K562 (cell line): ENCODE results near the gene NRM. TPM values are rescaled to one million over a fixed set of nuclear protein-coding genes. Genes with fewer than 3 reads are reported as not detected.

Source experiments
- ATAC-seq: fragments of 200-7000 bp; cut with Tn5 transposase; 3 replicates; pipeline ENCODE4 v1.9.1; 2020; ENCODE audit warnings: moderate library complexity
- BruUV-seq: library from RNA; stranded (reverse); fragments of 400-500 nt; replicated peaks from 2 replicates; lab custom pipeline; 2021; lab: Mats Ljungman, UMichigan
- CTCF ChIA-PET: fragments of 300-600 bp; formaldehyde crosslinking; extraction: SDS; loops from one replicate; lab custom pipeline; 2021; ENCODE audit warnings: low intra/inter-chr PET ratio; lab: Yijun Ruan, JAX
- POLR2A ChIA-PET: fragments of 300-600, 350-650 bp; sonication (Branson Sonifier 250); formaldehyde crosslinking; extraction: SDS; loops from one replicate; lab custom pipeline; 2021; ENCODE audit warnings: antibody characterized with exemption, inconsistent platforms; lab: Yijun Ruan, JAX
- DNase-seq, 4 experiments: peaks; one replicate each; pipeline versions ENCODE4 v3.0.0 to v3.0.0-alpha.2; 2011 to 2018; ENCODE audit warnings: low spot score in 3 of 4, mixed read lengths in 3 of 4; ENCODE audit errors: extremely low read depth in 1 of 4
- FAIRE-seq: peaks from 2 replicates; lab custom pipeline; 2011; peaks lifted over from hg19 to GRCh38; lab: Jason Lieb, UNC
- H2AFZ ChIP-seq: 2 replicates; pipeline ENCODE4 v1.6.0; 2011; ENCODE audit warnings: low read depth, low read length, control low read depth, inconsistent platforms
- H3K27ac ChIP-seq: fragments of 200-600 bp; 3 replicates; pipeline ENCODE4 v1.8.0; 2011; ENCODE audit warnings: low read depth, mild to moderate bottlenecking, control low read depth, inconsistent platforms, low read length, moderate library complexity, mixed read lengths; ENCODE audit errors: extremely low read depth
- H3K27me3 ChIP-seq, 2 experiments: fragments of 300-600 bp in 1 of 2; 2 replicates in 1 of 2; 3 replicates in 1 of 2; pipeline versions ENCODE4 v1.6.0 to v1.8.0; 2011; ENCODE audit warnings: inconsistent platforms in 2 of 2, low read length in 2 of 2, mild to moderate bottlenecking in 1 of 2, mixed read lengths in 1 of 2, moderate library complexity in 1 of 2; ENCODE audit not compliant: control insufficient read depth in 2 of 2, insufficient read depth in 2 of 2
- H3K36me3 ChIP-seq: fragments of 300-600 bp; 3 replicates; pipeline ENCODE4 v1.8.0; 2011; ENCODE audit warnings: mild to moderate bottlenecking, low read length, inconsistent platforms; ENCODE audit not compliant: control insufficient read depth, insufficient read depth
- H3K4me1 ChIP-seq, 2 experiments: fragments of 200-600 bp in 1 of 2; replicated peaks in 1 of 2; 2 replicates in 1 of 2; 3 replicates in 1 of 2; pipeline versions ENCODE4 v1.5.1 to v1.8.0; 2011; ENCODE audit warnings: inconsistent platforms in 2 of 2, low read length in 2 of 2, mild to moderate bottlenecking in 1 of 2, mixed read lengths in 1 of 2, moderate library complexity in 1 of 2; ENCODE audit not compliant: control insufficient read depth in 2 of 2, insufficient read depth in 2 of 2
- H3K4me2 ChIP-seq: 2 replicates; pipeline ENCODE4 v1.6.1; 2011; ENCODE audit warnings: low read length, control low read depth, inconsistent platforms, mixed read lengths; ENCODE audit not compliant: insufficient read depth
- H3K4me3 ChIP-seq: fragments of 200-600 bp; sonication (generic), shearing (Covaris generic); 2 replicates; pipeline ENCODE4 v1.5.1; 2016; ENCODE audit warnings: control low read depth, inconsistent platforms
- H3K79me2 ChIP-seq: fragments of 200-600 bp; 3 replicates; pipeline ENCODE4 v1.8.0; 2011; ENCODE audit warnings: low read length, inconsistent platforms; ENCODE audit not compliant: control insufficient read depth, insufficient read depth
- H3K9ac ChIP-seq, 2 experiments: 2 replicates each; pipeline versions ENCODE4 v1.6.0 to v1.6.1; 2011; ENCODE audit warnings: low read depth in 2 of 2, low read length in 2 of 2, control low read depth in 1 of 2, inconsistent platforms in 1 of 2, mild to moderate bottlenecking in 1 of 2, mixed read lengths in 1 of 2; ENCODE audit not compliant: insufficient read depth in 1 of 2
- H3K9me1 ChIP-seq: one replicate; pipeline ENCODE4 v1.6.0; 2011; ENCODE audit warnings: inconsistent platforms, mild to moderate bottlenecking, low read length, moderate library complexity; ENCODE audit not compliant: control insufficient read depth, insufficient read depth
- H3K9me3 ChIP-seq: replicated peaks from 2 replicates; pipeline ENCODE4 v1.5.1; 2011; ENCODE audit warnings: low read depth, low read length, inconsistent platforms; ENCODE audit not compliant: control insufficient read depth, insufficient read depth
- H4K20me1 ChIP-seq: replicated peaks from 2 replicates; pipeline ENCODE4 v1.6.1; 2011; ENCODE audit warnings: low read length, inconsistent platforms, mixed read lengths; ENCODE audit not compliant: control insufficient read depth, insufficient read depth
- E2F5 ChIP-seq: sonication (generic); formaldehyde crosslinking; IDR thresholded peaks from 2 replicates; pipeline ENCODE4 v1.8.0; 2022; ENCODE audit warnings: mild to moderate bottlenecking, missing genetic modification reagents
- EZH2 ChIP-seq: IDR thresholded peaks from 2 replicates; pipeline ENCODE4 v1.6.1; 2012; ENCODE audit warnings: low read depth, mild to moderate bottlenecking, inconsistent platforms, low read length, borderline replicate concordance
- MTA3 ChIP-seq: fragments of 450-650 bp; formaldehyde crosslinking; IDR thresholded peaks from 2 replicates; pipeline ENCODE4 v1.6.1; 2017; ENCODE audit warnings: mild to moderate bottlenecking, borderline replicate concordance
- RCOR1 ChIP-seq, 2 experiments: IDR thresholded peaks; 2 replicates each; pipeline ENCODE4 v1.6.1; 2012; ENCODE audit warnings: low read depth in 2 of 2, low read length in 2 of 2, borderline replicate concordance in 1 of 2, improper control_type of control experiment in 1 of 2
- ZBTB26 ChIP-seq: fragments of 450-650 bp; formaldehyde crosslinking; IDR thresholded peaks from 2 replicates; pipeline ENCODE4 v1.4.0; 2022; ENCODE audit warnings: missing genetic modification characterization
- ZBTB9 ChIP-seq: fragments of 450-650 bp; formaldehyde crosslinking; IDR thresholded peaks from 2 replicates; pipeline ENCODE4 v1.4.0; 2020; ENCODE audit warnings: mild to moderate bottlenecking, moderate library complexity
- ZNF175 ChIP-seq: fragments of 200-800 bp; sonication (Bioruptor generic); IDR thresholded peaks from 2 replicates; pipeline ENCODE4 v1.6.1; 2016; ENCODE audit warnings: low read depth, mild to moderate bottlenecking, missing genetic modification characterization, missing compliant biosample characterization
- ZNF311 ChIP-seq: fragments of 250-450 bp; sonication (Bioruptor Pico); IDR thresholded peaks from 2 replicates; pipeline ENCODE4 v1.4.0; 2020; ENCODE audit warnings: mild to moderate bottlenecking, moderate library complexity
- ZNF318 ChIP-seq, 2 experiments: fragments of 450-650 bp; IDR thresholded peaks; 2 replicates each; pipeline ENCODE4 v1.6.1; 2016; ENCODE audit warnings: mild to moderate bottlenecking in 2 of 2, borderline replicate concordance in 1 of 2, low read depth in 1 of 2, moderate library complexity in 1 of 2
- ZNF76 ChIP-seq: fragments of 250-450 bp; sonication (Bioruptor Pico); IDR thresholded peaks from 2 replicates; pipeline ENCODE4 v1.4.0; 2020; ENCODE audit warnings: mild to moderate bottlenecking, moderate library complexity, borderline replicate concordance
- WGBS: fragments of 100-300 bp; shearing (Covaris generic); methylation state at CpG from one replicate; pipeline ENCODE4 v1.1.6; 2016; ENCODE audit warnings: low coverage, mixed read lengths; ENCODE audit not compliant: insufficient coverage; ENCODE audit errors: missing lambda C conversion rate; 5-methylcytosine and 5-hydroxymethylcytosine counted together
- in situ Hi-C: fragments of 300-500 bp; cut with MboI; formaldehyde crosslinking; loops from 4 replicates; pipeline ENCODE4 v1.15.0; 2018; ENCODE audit warnings: inconsistent platforms, mixed read lengths
- intact Hi-C: fragments of 100-400 bp; cut with micrococcal nuclease; formaldehyde crosslinking; loops from 2 replicates; pipeline ENCODE4 v1.14.2; 2022
- polyA plus RNA-seq, 8 experiments: library from polyadenylated mRNA; depleted of rRNA in 4 of 8; stranded (reverse) in 5 of 8; unstranded in 3 of 8; fragments of >200 nt; fragmentation: Nextera tagmentation in 2 of 8; fragmentation: Illumina TruSeq in 1 of 8; extraction: Ambion mirVana in 2 of 8; extraction: Trizol in 1 of 8; gene quantifications; 2 replicates each; pipeline versions ENCODE4 v1.2.1 to v1.2.3, GENCODE V29; 2011 to 2014; ENCODE audit warnings: inconsistent platforms in 1 of 8, missing spikeins in 1 of 8
- total RNA-seq, 7 experiments: library from RNA; depleted of rRNA in 6 of 7; stranded (reverse); fragments of >200 nt in 6 of 7; fragmentation: Illumina TruSeq in 2 of 7; extraction: Trizol in 2 of 7; gene quantifications; 2 replicates each; pipeline versions ENCODE4 v1.2.1 to v1.2.3, GENCODE V29; 2011 to 2021; ENCODE audit warnings: low replicate concordance in 1 of 7

Gene NRM
- total and polyA plus RNA-seq, 9 of the 15 experiments (the other 6 are each of a cell fraction or from before 2014, with no cell fraction given): 9.7 to 58.2 (median 18.1) TPM

- Histone ChIP-seq H2AFZ (no peak overlapping the region), H3K4me2 (no peak overlapping the region), H3K79me2 (peaks cover 32% of the 10 kb centered on the region), H3K4me3 (no peak overlapping the region), H3K4me1 (peaks cover 15 to 29% of the 10 kb centered on the region in 2 experiments), H3K9ac (peak overlapping the region in 1 of 2 experiments; percentile 7; a peak in 1 of 4 replicates), H3K9me1 (no peaks in the 10 kb centered on the region), H3K27me3 (no peaks in the 10 kb centered on the region), H4K20me1 (no peaks in the 10 kb centered on the region), H3K9me3 (no peaks in the 10 kb centered on the region; the same call in 1 of the 2 replicates), H3K36me3 (peaks cover 21% of the 10 kb centered on the region), H3K27ac (no peak overlapping the region)
- DNase-seq (no peak), FAIRE-seq (no peak), ATAC-seq (no peak)
- ChIA-PET POLR2A (interaction anchor here (0.7 to 3.9 kb wide), 5 partner anchors 9 to 81 kb away, joined by 3 to 46 read pairs (median 3); no protein-coding TSS in a partner anchor), CTCF (no interaction called here)
- intact Hi-C loops (no loop called here), in situ Hi-C loops (no loop called here)
- 94% methylated on average over 2 of the region's 2 CpGs for WGBS
- no TSS peak for BruUV-seq
- no peak for TF ChIP-seq ZNF175 (CRISPR knock-in tag)
- no peak for TF ChIP-seq ZNF76 (CRISPR knock-in tag)
- no peak for TF ChIP-seq EZH2
- no peak for TF ChIP-seq MTA3
- TF ChIP-seq ZNF318 (IDR thresholded peaks at IDR 0.05; ENCODE audit: borderline replicate concordance in 1 of 2, low read depth in 1 of 2): no peak
- no peak for TF ChIP-seq ZBTB9 (CRISPR knock-in tag)
- no peak for TF ChIP-seq ZNF311
- TF ChIP-seq ZBTB26 (CRISPR knock-in tag): no peak
- no peak for TF ChIP-seq E2F5
- no peak for TF ChIP-seq RCOR1 (IDR thresholded peaks at IDR 0.05; ENCODE audit: borderline replicate concordance in 1 of 2, low read depth in 2 of 2, low read length in 2 of 2)
Observed at GRCh38 chr6:30643656-30644055, 47.1 kb downstream of the NRM start.
